Transverse colon (tissue), 3 donors: ENCODE measurements around the gene HSD3B1.

Source experiments
- EP300 ChIP-seq: sonication (generic); formaldehyde crosslinking; IDR thresholded peaks from one replicate; pipeline ENCODE4 v1.6.1; 2017; ENCODE audit warnings: antibody characterized with exemption, low read depth
- POLR2A ChIP-seq: fragments of 450-650 bp; IDR thresholded peaks from one replicate; pipeline ENCODE4 v1.6.1; 2016; ENCODE audit warnings: antibody characterized with exemption, mild to moderate bottlenecking, moderate library complexity
- TF ChIP-seq, protein P1 (sequence below), 5 experiments: fragments of 200-600 bp in 3 of 5; fragments of 450-650 bp in 2 of 5; sonication (generic) in 3 of 5; IDR thresholded peaks; 1 replicate in 2 of 5; 2 replicates in 3 of 5; pipeline ENCODE4 v1.5.1; 2016 to 2017; ENCODE audit warnings: antibody characterized with exemption in 5 of 5, inconsistent platforms in 3 of 5, mild to moderate bottlenecking in 2 of 5, moderate library complexity in 1 of 5

DNA sequence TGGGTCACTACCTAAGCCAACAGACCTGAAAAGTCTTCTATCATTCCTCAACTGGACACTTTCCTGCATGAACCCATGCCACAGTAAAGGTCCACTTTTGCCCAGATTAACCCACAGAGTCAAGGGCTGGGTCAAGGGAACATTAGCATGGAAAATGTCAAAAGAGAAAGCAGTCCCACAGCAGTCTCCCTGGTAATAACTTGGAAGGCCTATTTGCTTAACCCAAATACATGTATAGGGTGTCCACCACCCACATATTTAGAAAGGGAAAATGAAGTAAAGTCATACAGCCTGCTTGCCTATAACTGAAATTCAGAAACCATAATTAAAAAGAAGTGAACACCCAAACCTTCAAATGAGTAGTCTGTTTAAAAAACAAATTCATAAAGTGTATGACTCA, 16.1 kb upstream of the HSD3B1 start:
- no peak for TF ChIP-seq POLR2A
- TF ChIP-seq, protein P1, sequence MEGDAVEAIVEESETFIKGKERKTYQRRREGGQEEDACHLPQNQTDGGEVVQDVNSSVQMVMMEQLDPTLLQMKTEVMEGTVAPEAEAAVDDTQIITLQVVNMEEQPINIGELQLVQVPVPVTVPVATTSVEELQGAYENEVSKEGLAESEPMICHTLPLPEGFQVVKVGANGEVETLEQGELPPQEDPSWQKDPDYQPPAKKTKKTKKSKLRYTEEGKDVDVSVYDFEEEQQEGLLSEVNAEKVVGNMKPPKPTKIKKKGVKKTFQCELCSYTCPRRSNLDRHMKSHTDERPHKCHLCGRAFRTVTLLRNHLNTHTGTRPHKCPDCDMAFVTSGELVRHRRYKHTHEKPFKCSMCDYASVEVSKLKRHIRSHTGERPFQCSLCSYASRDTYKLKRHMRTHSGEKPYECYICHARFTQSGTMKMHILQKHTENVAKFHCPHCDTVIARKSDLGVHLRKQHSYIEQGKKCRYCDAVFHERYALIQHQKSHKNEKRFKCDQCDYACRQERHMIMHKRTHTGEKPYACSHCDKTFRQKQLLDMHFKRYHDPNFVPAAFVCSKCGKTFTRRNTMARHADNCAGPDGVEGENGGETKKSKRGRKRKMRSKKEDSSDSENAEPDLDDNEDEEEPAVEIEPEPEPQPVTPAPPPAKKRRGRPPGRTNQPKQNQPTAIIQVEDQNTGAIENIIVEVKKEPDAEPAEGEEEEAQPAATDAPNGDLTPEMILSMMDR (IDR thresholded peaks at IDR 0.05): no peak
- TF ChIP-seq EP300: no peak
